Adrenal gland (tissue), 5 donors: ENCODE measurements around the gene SECISBP2L.

Experiments
- POLR2A ChIP-seq, 2 donors: fragments of 450-650 bp; IDR thresholded peaks; one replicate each; pipeline ENCODE4 v1.6.1; 2017; ENCODE audit warnings: antibody characterized with exemption in 2 of 2, mild to moderate bottlenecking in 2 of 2, moderate library complexity in 1 of 2
- TF ChIP-seq, protein P1 (sequence below), 6 experiments: fragments of 450-650 bp in 4 of 6; fragments of 200-600 bp in 2 of 6; sonication (generic) in 1 of 6; IDR thresholded peaks; 1 replicate in 5 of 6; 2 replicates in 1 of 6; pipeline versions ENCODE4 v1.5.1 to v1.8.0; 2016 to 2021; ENCODE audit warnings: antibody characterized with exemption in 6 of 6, mild to moderate bottlenecking in 2 of 6, moderate library complexity in 1 of 6
- donor health status: DM: no; HTN: no; CAD: no.

DNA sequence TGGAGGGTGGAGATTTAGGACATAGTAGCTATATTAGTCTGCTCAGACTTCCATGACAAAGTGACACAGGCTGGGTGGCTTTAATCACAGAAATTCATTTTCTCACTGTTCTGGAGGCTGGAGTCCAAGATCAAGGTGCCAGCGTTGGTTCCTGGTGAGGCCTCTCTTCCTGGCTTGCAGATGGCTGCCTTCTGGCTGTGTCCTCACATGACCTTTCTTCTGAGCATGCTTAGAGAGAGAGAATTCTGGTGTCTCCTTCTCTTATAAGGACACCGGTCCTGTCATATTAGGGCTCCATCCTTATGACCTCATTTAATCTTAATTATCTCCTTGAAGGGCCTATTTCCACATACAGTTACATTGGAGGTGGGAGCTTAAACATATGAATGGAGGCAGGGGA, 67.6 kb downstream of the SECISBP2L start:
- TF ChIP-seq, protein P1, sequence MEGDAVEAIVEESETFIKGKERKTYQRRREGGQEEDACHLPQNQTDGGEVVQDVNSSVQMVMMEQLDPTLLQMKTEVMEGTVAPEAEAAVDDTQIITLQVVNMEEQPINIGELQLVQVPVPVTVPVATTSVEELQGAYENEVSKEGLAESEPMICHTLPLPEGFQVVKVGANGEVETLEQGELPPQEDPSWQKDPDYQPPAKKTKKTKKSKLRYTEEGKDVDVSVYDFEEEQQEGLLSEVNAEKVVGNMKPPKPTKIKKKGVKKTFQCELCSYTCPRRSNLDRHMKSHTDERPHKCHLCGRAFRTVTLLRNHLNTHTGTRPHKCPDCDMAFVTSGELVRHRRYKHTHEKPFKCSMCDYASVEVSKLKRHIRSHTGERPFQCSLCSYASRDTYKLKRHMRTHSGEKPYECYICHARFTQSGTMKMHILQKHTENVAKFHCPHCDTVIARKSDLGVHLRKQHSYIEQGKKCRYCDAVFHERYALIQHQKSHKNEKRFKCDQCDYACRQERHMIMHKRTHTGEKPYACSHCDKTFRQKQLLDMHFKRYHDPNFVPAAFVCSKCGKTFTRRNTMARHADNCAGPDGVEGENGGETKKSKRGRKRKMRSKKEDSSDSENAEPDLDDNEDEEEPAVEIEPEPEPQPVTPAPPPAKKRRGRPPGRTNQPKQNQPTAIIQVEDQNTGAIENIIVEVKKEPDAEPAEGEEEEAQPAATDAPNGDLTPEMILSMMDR (IDR thresholded peaks at IDR 0.05) = no peak
- no peak for TF ChIP-seq POLR2A (IDR thresholded peaks at IDR 0.05)
